Lower lobe of right lung (tissue), 2 donors: ENCODE data around the gene CELF3. TPM values are rescaled to one million over a fixed set of nuclear protein-coding genes. Genes with fewer than 3 reads are reported as not detected.

ENCODE experiments used
- ATAC-seq, 2 donors: fragments of 200-7000 bp; cut with Tn5 transposase; one replicate each; pipeline ENCODE4 v1.9.1; 2020 to 2022; ENCODE audit warnings: mild to moderate bottlenecking in 2 of 2, moderate library complexity in 2 of 2
- DNase-seq: peaks from one replicate; pipeline ENCODE4 v3.0.0-alpha.2; 2020
- H3K27ac ChIP-seq: fragments of 200-600 bp; one replicate; pipeline ENCODE4 v1.8.0; 2022
- H3K27me3 ChIP-seq: fragments of 200-600 bp; one replicate; pipeline ENCODE4 v1.8.0; 2022; ENCODE audit warnings: low read depth
- H3K36me3 ChIP-seq: fragments of 200-600 bp; one replicate; pipeline ENCODE4 v1.8.0; 2022; ENCODE audit warnings: mild to moderate bottlenecking
- H3K4me1 ChIP-seq: fragments of 200-600 bp; one replicate; pipeline ENCODE4 v1.8.0; 2022
- H3K4me3 ChIP-seq: fragments of 200-600 bp; one replicate; pipeline ENCODE4 v1.8.0; 2022; ENCODE audit warnings: mild to moderate bottlenecking
- H3K9me3 ChIP-seq: fragments of 200-600 bp; one replicate; pipeline ENCODE4 v1.8.0; 2022
- CTCF ChIP-seq: fragments of 200-600 bp; IDR thresholded peaks from one replicate; pipeline ENCODE4 v1.8.0; 2022; ENCODE audit warnings: antibody characterized with exemption, mild to moderate bottlenecking
- intact Hi-C: fragments of 100-400 bp; cut with DNase I; formaldehyde crosslinking; loops from one replicate; pipeline ENCODE4 v1.11.0; 2022
- total RNA-seq: library from RNA; stranded (reverse); fragmentation: NEBNext Ultra II Directional; extraction: Animal tissue kit (Norgen Biotek cat#: 25700); gene quantifications from one replicate; pipeline ENCODE4 v1.2.1, GENCODE V29; 2021
- donor health status: DM: no; HTN: yes; CAD: no; lungs with severe emphysema.

The CELF3 gene
- total RNA-seq, 1 donor from 2014 or later = not detected

- intact Hi-C loops = no loop called here
- Histone ChIP-seq H3K9me3 (no peaks in the 10 kb centered on the region), H3K4me1 (peaks cover 29% of the 10 kb centered on the region), H3K27ac (no peak overlapping the region), H3K4me3 (no peak overlapping the region), H3K36me3 (no peaks in the 10 kb centered on the region), H3K27me3 (peaks cover 23% of the 10 kb centered on the region)
- peak; percentile 33 to 44 for ATAC-seq
- no peak for DNase-seq
- TF ChIP-seq CTCF = no peak
Measured at GRCh38 chr1:151718011-151718431, 1.4 kb upstream of the CELF3 start.

GRCh38 chr1:151716405-151716762 lies 219 bp downstream of the CELF3 start:
- no peak overlapping the region for H3K4me3 ChIP-seq
- H3K9me3 ChIP-seq = no peaks in the 10 kb centered on the region
- ATAC-seq = no peak
- DNase-seq = no peak
- peaks cover 20% of the 10 kb centered on the region for H3K4me1 ChIP-seq
- intact Hi-C loops = no loop called here
- H3K27me3 ChIP-seq = peaks cover 23% of the 10 kb centered on the region
- no peaks in the 10 kb centered on the region for H3K36me3 ChIP-seq
- TF ChIP-seq CTCF = no peak
- no peak overlapping the region for H3K27ac ChIP-seq

GRCh38 chr1:151715726-151716404 lies 738 bp downstream of the CELF3 start:
- DNase-seq (no peak), ATAC-seq (no peak)
- no peak overlapping the region for H3K4me3 ChIP-seq
- H3K36me3 ChIP-seq = no peaks in the 10 kb centered on the region
- peaks cover 18% of the 10 kb centered on the region for H3K4me1 ChIP-seq
- H3K9me3 ChIP-seq = no peaks in the 10 kb centered on the region
- intact Hi-C loops = no loop called here
- H3K27me3 ChIP-seq = peaks cover 23% of the 10 kb centered on the region
- TF ChIP-seq CTCF = no peak
- H3K27ac ChIP-seq = no peak overlapping the region

- Histone ChIP-seq H3K27ac (no peak overlapping the region), H3K9me3 (no peaks in the 10 kb centered on the region), H3K27me3 (peaks cover 23% of the 10 kb centered on the region), H3K4me1 (peaks cover 10% of the 10 kb centered on the region), H3K4me3 (no peak overlapping the region), H3K36me3 (no peaks in the 10 kb centered on the region)
- no peak for TF ChIP-seq CTCF
- intact Hi-C loops = no loop called here
- ATAC-seq = no peak
- DNase-seq = no peak
Measured at GRCh38 chr1:151714820-151715725, 1.5 kb downstream of the CELF3 start.

GRCh38 chr1:151713874-151714273 lies 2.7 kb downstream of the CELF3 start:
- no peak for TF ChIP-seq CTCF
- peaks cover 10% of the 10 kb centered on the region for H3K4me1 ChIP-seq
- H3K36me3 ChIP-seq = no peaks in the 10 kb centered on the region

More at GRCh38 chr1:151713874-151714273, 2.7 kb downstream of the CELF3 start:
- no peak for ATAC-seq
- intact Hi-C loops = no loop called here
- no peak overlapping the region for H3K27ac ChIP-seq
- H3K27me3 ChIP-seq = peaks cover 22% of the 10 kb centered on the region
- no peak overlapping the region for H3K4me3 ChIP-seq
- no peak for DNase-seq
- H3K9me3 ChIP-seq = no peaks in the 10 kb centered on the region
